ENCODE results near the gene VAV2.

Gene VAV2

DNA sequence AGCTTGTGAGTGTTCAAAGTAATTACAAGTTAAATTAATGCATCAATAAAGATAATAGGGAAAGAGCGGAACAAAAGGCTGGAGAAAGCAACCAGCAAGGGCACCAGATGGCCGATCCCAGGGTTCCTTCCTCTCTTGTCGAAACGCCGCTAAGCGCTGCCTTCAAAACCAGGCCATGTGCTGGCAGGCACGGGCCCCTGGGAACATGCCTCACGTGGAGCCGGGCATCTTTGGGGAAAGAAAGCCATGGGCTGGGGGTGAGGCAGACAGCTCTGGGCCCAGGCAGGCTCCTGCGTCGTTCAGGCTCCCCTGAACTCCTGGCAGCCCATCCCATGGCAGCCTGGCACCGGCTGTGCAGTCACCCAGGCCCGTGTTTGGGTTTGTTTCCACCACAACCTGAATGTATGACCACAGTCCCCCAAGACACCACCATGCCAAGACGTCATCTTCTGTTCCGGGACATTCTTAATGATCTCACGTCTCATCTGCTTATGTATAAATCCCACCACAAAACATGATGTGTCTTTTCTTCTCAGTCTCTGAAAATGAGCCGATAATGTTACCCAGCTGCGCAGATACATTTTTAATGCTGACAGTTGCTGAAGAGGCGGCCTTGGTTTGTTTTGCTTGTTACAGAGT, 143.5 kb downstream of the VAV2 start:
- DNase-seq: no peak

- DNase-seq: no peak
Observed at GRCh38 chr9:133846483-133847090, 145.5 kb downstream of the VAV2 start.

GRCh38 chr9:133845440-133845839, 146.7 kb downstream of the VAV2 start:
- no peak for DNase-seq

- DNase-seq: no peak
Observed at GRCh38 chr9:133844881-133845410, 147.2 kb downstream of the VAV2 start.

DNA sequence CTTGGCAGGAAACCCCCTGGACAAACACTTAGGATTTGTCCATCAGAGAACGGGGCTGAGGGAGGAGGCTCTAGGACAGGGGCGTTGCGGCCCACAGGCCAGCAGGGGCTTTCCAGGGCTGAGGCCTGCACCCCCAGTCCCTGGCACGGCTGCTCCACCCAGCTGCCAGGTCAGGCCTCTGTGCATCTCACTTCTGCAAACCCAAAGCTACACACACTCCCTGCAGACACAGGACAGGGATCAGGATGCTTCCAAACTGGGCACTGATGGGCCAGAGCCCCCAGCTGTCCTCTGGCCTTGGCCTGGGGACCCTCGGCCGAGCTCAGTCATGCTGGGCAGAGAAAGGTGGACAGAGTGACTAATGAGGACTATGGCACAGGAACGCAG, 147.7 kb downstream of the VAV2 start:
- DNase-seq: no peak

DNA sequence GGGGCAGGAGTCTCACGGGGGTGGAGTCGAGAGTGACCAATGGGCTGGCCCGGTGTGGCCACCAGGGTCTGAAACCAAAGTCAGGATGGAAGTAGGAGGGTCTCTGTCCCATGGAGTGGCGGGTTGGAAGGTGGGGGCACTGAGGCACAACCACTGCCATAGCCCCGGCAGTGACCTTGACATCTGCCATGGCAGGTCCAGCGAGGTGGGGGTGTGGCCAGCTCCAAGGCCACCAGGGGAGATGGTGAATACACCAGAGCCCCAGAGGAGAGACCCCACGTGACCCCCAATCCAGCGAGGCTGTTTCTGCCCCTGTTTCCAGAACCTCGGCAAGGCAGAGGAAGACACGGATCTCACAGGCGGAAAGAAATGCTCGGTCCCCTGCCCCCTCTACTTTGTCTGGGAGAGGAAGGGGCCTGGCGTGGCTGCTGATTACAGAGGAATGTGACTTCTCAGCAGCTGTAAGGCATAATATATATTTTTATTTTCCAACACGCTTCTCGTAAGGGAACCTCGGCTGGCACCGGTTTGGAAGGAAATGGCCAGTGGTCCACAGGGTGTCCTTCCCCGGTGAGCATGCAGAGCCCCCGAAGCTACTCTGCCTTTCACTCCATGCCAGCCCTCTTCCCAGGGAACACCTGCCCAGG, 148.2 kb downstream of the VAV2 start:
- no peak for DNase-seq

- DNase-seq: no peak
Observed at GRCh38 chr9:133843250-133843649, 148.9 kb downstream of the VAV2 start.

DNA sequence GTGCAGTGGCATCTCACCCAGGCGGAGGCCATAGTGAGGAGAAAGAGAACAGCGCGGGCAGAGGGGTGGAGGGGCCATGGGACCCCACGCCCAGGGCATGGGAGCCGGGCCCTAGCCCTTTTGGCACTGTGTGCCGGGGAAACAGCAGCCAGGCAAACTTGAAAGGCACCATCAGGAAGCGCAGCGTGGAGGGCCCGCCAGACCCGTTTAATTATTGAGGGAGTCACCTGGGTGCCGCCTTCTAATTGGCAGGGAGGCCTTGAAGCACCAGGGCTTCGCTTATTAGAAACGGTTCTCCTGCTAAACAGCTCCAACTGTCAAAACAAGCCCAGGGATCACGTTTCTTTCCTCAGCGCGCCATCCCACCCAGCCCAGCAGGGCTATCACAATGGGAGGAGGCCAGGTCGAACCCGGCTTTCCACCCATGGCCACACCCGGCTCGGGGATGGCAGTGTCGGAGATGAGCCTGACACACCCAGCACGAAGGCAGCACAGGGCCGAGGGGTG, 149.3 kb downstream of the VAV2 start:
- DNase-seq: no peak

DNA sequence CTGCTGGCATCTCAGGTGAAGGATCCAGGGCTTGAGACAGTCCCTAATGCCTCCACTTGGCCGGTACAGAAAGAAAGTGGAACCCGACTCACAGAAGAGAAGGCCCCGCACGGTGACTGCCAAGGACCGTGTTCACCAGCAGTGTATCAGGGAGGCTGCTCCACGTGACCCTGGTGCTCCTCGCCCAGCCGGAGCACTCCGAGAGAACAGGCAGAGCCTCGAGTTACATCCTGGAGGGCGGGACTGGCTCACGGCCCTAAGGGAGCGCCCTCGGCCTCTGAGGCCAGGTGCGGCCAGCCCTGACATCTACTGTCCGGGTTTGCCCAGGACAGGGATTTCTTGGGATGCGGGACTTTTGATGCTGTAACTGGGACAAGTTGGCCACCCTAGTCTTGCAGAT, 149.9 kb downstream of the VAV2 start:
- no peak for DNase-seq

DNA sequence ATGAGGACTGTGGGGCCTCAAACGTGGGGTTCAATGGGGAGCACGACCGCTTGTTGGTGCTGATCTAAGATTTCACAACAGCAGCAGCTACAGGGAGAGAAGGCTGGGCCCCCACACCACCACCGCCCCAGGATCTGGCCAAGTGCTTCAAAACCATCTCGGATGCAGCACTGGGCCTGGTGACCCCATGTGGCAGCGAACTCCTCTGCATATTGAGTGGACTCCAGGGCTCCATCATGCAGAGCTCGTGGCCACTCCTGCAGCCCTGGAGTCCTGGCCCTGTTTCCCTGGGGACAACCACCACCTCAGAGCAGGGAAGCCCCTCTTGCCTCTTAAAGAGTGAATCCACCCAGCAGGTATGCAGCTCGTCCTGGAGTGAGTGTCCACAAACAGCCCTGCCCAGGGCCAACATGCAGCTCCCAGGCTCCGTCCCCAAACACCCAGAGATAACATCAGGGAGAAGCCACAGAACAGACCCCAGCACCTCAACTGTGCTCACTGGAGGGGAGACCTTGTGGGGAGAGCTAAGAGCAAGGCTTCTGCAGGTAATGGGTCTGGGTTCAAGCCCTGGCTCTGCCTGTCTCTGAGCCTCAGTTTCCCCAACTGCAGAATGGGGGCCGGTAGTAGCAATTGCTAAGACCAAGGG, 150.8 kb downstream of the VAV2 start:
- no peak for DNase-seq

- no peak for DNase-seq
Observed at GRCh38 chr9:133839822-133840329, 152.2 kb downstream of the VAV2 start.

DNA sequence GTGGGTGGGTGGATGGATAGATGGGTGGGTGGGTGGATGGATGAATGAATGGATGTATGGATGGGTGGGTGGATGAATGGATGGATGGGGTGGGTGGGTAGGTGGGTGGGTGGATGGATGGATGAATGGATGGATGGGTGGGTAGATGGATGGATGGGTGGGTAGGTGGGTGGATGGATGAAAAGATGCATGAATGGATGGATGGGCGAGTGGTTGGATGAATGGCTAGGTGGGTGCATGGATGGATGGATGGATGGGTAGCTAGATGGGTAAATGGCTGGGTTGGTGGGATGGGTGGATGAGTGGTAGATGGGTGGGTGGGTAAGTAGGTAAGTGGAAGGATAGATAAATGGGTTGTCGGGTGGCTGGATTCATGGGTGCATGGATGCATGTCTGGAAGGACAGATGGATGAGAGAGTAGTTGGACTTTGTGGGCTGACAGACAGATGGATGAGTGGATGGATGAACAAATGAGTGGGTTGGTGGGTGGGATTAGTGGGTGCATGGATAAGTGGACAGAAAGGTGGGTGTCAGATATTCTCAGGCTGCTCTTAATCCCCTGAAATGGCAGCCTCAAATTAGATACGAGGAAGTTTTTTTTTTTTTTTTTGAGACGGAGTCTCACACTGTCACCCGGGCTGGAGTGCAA, 153.1 kb downstream of the VAV2 start:
- DNase-seq: no peak

DNA sequence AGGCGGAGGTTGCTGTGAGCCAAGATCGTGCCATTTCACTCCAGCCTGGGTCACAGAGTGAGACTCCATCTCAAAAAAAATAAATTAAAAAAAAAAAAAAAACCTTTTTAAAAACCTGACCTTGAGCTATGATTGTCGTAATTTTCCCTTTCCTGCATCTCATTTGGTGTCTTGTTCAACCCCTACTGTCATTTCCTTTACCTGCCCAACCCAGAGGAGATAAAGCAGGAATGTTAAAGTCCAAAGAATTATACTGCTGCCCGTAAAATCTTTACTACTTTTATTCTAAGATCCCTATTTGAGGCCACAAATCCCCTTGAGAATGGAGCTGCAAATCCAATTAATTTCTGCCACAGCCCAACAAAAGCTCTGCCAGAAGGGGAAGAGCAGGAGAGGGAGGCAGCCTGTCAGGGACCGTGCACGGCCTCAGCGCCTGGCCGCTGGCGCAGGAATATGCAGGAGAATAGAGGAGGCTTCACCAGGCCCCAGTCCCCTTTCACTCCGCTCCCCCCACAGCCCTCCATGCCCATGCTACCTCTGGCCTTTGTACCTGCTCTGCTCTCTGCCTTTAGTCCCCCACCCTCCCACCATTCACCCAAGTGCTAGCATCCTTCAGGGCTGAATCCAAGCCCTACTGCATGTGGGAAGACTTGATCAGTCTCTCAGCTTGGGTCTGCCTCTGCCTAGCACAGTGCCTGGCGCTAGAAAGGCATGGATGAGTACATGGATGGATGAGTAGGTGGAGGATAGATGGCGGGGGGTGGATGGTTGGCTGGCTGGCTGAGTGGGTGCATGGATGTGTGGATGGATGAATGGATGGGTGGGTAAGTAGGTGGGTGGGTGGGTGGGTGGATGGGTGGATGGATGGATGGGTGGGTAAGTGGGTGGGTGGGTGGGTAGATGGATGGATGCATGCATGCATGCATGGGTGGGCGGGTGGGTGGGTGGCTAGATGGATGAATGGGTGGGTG, 154.2 kb downstream of the VAV2 start:
- DNase-seq: no peak

DNA sequence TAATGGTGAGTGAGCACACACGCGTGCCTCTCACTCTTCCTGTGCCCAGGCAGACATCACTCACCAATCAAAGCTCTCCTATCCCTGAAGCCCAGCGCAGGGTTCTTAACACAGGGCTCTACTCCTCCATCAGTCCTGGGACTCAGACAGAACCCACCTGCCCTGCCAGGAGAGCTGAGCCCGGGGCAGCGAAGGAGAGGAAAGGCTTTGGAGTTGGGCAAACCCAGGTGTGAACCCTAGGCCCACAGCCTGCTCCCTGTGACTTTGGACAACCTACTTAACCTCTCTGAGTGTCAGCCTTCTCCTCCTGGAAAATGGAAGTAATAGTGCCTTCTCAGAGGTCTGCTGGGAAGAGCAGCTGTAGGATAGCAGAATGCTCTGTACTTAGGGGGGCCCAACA, 155.3 kb downstream of the VAV2 start:
- DNase-seq: no peak

DNA sequence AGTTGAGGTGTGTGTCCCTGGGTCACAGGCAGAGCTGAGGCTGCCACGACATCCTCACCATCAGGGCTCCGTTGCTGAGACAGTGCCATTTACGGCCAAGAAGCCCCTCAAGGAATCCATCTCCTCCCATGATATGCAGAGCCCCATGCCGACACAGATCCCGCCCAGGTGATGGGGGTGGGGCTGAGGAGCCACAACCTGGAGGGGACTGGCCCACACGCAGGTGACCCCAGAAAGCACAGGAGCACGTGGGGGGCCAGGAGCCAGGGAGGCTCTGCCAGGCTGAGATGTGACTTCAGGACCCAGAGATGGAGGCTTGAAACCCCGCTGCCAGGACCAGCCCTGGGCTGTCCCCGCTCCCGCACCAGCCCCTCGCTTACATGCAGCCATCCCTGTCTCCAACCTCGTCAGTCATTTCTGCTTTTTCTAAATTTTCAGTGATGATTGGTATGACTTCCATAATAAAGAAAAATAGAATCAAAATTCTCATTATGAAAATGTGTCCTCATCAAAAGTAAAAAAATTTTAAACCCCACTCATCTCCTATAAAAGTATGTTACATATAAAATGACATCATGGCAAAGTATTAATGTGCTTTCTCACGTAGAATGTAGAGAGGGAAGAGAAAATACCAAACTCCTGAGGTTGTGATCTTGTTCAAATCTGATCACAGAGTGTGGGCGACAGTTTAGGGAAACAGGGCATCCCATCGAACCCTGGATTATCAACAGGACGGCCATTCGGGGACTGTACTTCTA, 155.9 kb downstream of the VAV2 start:
- DNase-seq: no peak

- DNase-seq: no peak
Observed at GRCh38 chr9:133835262-133835901, 156.7 kb downstream of the VAV2 start.

DNA sequence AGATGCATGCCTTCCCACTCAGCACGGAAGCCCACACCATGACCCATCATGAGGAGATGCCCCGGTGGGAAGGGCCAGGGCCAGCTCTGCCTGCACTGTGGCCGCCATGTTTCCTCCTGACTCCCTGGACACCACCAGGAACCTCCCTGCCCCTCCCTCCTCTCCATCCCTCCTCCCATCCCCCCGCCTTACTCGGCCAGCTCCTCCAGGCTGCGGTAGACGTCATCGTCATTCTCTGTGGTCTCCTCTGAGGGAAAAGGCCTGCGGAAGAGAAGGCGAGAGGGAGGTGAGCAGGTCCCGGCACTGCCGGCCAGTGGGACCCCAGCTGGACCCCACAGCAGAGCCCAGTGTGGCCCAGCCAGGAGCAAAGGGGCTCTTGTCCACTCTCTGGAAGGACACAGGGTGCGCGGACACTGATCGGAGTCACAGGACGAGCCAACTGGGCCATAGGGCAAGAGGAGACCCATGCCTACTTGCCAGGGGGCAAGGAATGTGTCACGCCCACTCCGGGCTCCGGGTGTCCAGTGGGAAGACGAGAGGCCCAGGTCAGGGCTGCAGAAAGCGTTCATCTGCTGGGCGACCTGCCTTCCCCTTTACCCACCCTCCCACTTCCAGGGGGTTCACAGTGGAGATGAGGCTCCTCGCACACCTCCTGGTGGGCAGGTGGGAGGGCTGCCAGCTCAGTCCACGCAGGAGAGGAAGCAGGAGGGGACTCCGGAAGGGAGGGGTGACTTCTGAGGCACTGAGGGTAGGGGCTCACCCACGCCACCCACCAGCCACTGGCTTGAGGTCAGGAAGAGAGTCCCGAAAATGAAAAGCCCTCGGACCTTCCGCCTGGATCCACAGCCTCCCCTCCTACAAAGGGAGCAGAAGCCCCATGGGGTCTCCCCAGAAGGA, 157.8 kb downstream of the VAV2 start:
- DNase-seq: no peak

GRCh38 chr9:133833388-133834025, 158.6 kb downstream of the VAV2 start:
- DNase-seq: no peak

DNA sequence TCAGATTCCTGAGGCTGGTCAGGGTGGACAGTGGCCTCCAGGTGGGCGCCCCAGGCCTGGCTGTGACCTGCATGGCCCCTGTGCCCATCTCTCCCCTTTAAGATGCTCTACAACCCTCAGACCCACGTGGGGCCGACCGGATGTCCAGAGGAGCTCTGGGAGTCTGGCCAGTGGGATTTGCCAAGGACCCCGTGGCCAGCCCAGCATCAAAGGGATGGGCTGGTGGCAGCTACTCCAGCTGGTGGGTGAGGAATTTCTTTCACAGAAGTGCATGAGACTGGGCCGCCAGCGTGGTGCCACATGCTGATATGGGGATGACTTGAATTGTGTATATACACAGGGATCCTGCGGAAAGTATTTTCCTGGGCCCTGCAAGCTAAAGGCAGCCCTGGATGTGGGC, 159.2 kb downstream of the VAV2 start:
- no peak for DNase-seq
